Osteoblast (primary cell): Measurements from ENCODE around the gene WDR26. TPM values are rescaled to one million over a fixed set of nuclear protein-coding genes. Genes with fewer than 3 reads are reported as not detected.
"Not testable (repeated sequence)": the region's sequence is repeated elsewhere in the genome, so short reads cannot be mapped to it uniquely, and the experiment has no call there.

Experiments
- DNase-seq: peaks from one replicate; pipeline ENCODE4 v3.0.0; 2011; ENCODE audit warnings: low spot score, mixed read lengths; ENCODE audit not compliant: insufficient read length; ENCODE audit errors: missing footprints
- H2AFZ ChIP-seq: 2 replicates; pipeline ENCODE4 v1.6.0; 2011; ENCODE audit warnings: mild to moderate bottlenecking, low read length
- H3K27ac ChIP-seq: 2 replicates; pipeline ENCODE4 v1.5.1; 2011; ENCODE audit warnings: mild to moderate bottlenecking, low read depth, low read length, moderate library complexity
- H3K27me3 ChIP-seq: 2 replicates; pipeline ENCODE4 v1.6.0; 2012; ENCODE audit warnings: mild to moderate bottlenecking, control low read depth, inconsistent platforms, low read length, moderate library complexity; ENCODE audit not compliant: insufficient read depth
- H3K36me3 ChIP-seq: 2 replicates; pipeline ENCODE4 v1.5.1; 2011; ENCODE audit warnings: mild to moderate bottlenecking, low read length, control low read depth, moderate library complexity; ENCODE audit not compliant: insufficient read depth
- H3K4me1 ChIP-seq: 2 replicates; pipeline ENCODE4 v1.5.1; 2011; ENCODE audit warnings: mild to moderate bottlenecking, low read length, control low read depth, moderate library complexity; ENCODE audit not compliant: insufficient read depth
- H3K4me2 ChIP-seq: 2 replicates; pipeline ENCODE4 v1.6.0; 2011; ENCODE audit warnings: mild to moderate bottlenecking, low read length; ENCODE audit not compliant: insufficient read depth
- H3K4me3 ChIP-seq: fragments of 200-600 bp; sonication (generic); 3 replicates; pipeline ENCODE4 v1.5.1; 2012; ENCODE audit warnings: mild to moderate bottlenecking, low read length, inconsistent platforms; ENCODE audit not compliant: insufficient read depth
- H3K79me2 ChIP-seq: 2 replicates; pipeline ENCODE4 v1.6.0; 2012; ENCODE audit warnings: mild to moderate bottlenecking, low read length, control low read depth, inconsistent platforms; ENCODE audit not compliant: insufficient read depth
- H3K9me3 ChIP-seq: 2 replicates; pipeline ENCODE4 v1.5.1; 2011; ENCODE audit warnings: low read depth, low read length, control low read depth
- H4K20me1 ChIP-seq: 2 replicates; pipeline ENCODE4 v1.6.0; 2012; ENCODE audit warnings: mild to moderate bottlenecking, low read length, control low read depth; ENCODE audit not compliant: insufficient read depth
- CTCF ChIP-seq: IDR thresholded peaks from 2 replicates; pipeline ENCODE4 v1.5.1; 2011; ENCODE audit warnings: mild to moderate bottlenecking, low read depth, low read length, moderate library complexity; ENCODE audit errors: extremely low read depth
- total RNA-seq: library from RNA; depleted of rRNA; stranded (reverse); fragments of >200 nt; gene quantifications from 2 replicates; pipeline ENCODE4 v1.2.3, GENCODE V29; 2012

WDR26 gene
- total RNA-seq, 1 donor, result 78.9 TPM

- H4K20me1 ChIP-seq, result peaks cover 38% of the 10 kb centered on the region
- H3K79me2 ChIP-seq, result peaks cover 71% of the 10 kb centered on the region
- H3K4me3 ChIP-seq, result peak overlapping the region; percentile 95
- H3K9me3 ChIP-seq, result no peaks in the 10 kb centered on the region
- peak overlapping the region; percentile 98 for H3K4me2 ChIP-seq
- peaks cover 64% of the 10 kb centered on the region for H3K4me1 ChIP-seq
- no peak for DNase-seq
- H3K27me3 ChIP-seq, result no peaks in the 10 kb centered on the region
- peaks cover 15% of the 10 kb centered on the region for H3K36me3 ChIP-seq
- H3K27ac ChIP-seq, result peak overlapping the region; percentile 60
- H2AFZ ChIP-seq, result no peak overlapping the region
- TF ChIP-seq CTCF, result no peak
Observed at GRCh38 chr1:224431726-224432125, 2.9 kb downstream of the WDR26 start.

- Histone ChIP-seq H3K79me2 (peaks cover 72% of the 10 kb centered on the region), H3K27ac (peak overlapping the region; percentile 60), H4K20me1 (peaks cover 40% of the 10 kb centered on the region), H2AFZ (no peak overlapping the region), H3K36me3 (peaks cover 16% of the 10 kb centered on the region), H3K4me1 (peaks cover 56% of the 10 kb centered on the region), H3K9me3 (no peaks in the 10 kb centered on the region), H3K27me3 (no peaks in the 10 kb centered on the region), H3K4me3 (peak overlapping the region; percentile 41), H3K4me2 (peak overlapping the region; percentile 98)
- DNase-seq, result peak; percentile 66
- TF ChIP-seq CTCF, result no peak
Observed at GRCh38 chr1:224430511-224431113, 4.0 kb downstream of the WDR26 start.

GRCh38 chr1:224429616-224430326 is 4.8 kb downstream of the WDR26 start:
- peaks cover 72% of the 10 kb centered on the region for H3K79me2 ChIP-seq
- no peak overlapping the region for H3K4me3 ChIP-seq
- peak overlapping the region; percentile 98 for H3K4me2 ChIP-seq
- H2AFZ ChIP-seq, result no peak overlapping the region
- peaks cover 49% of the 10 kb centered on the region for H3K4me1 ChIP-seq
- peaks cover 23% of the 10 kb centered on the region for H3K36me3 ChIP-seq
- DNase-seq, result no peak
- no peaks in the 10 kb centered on the region for H3K27me3 ChIP-seq
- no peaks in the 10 kb centered on the region for H3K9me3 ChIP-seq
- peak overlapping the region; percentile 60 for H3K27ac ChIP-seq
- TF ChIP-seq CTCF, result no peak
- H4K20me1 ChIP-seq, result peaks cover 46% of the 10 kb centered on the region

- peaks cover 49% of the 10 kb centered on the region for H3K4me1 ChIP-seq
- H3K27ac ChIP-seq, result not testable (repeated sequence)
Observed at GRCh38 chr1:224428713-224429112, 5.9 kb downstream of the WDR26 start.

More at GRCh38 chr1:224428713-224429112, 5.9 kb downstream of the WDR26 start:
- Histone ChIP-seq H4K20me1 (peaks cover 48% of the 10 kb centered on the region), H3K79me2 (peaks cover 75% of the 10 kb centered on the region), H3K36me3 (peaks cover 32% of the 10 kb centered on the region)
- DNase-seq, H2AFZ ChIP-seq, H3K4me2 ChIP-seq, H3K27me3 ChIP-seq, H3K4me3 ChIP-seq, H3K9me3 ChIP-seq: not testable (repeated sequence)
